RWPE2 (cell line): ENCODE results near the gene THSD7A.

ENCODE experiments used
- ATAC-seq: fragments of 200-7000 bp; cut with Tn5 transposase; 3 replicates; pipeline ENCODE4 v1.9.1; 2021; ENCODE audit warnings: low read depth
- DNase-seq: peaks from one replicate; pipeline ENCODE4 v3.0.0-alpha.2; 2020; ENCODE audit warnings: low spot score
- H3K27ac ChIP-seq: fragments of 450-650 bp; 2 replicates; pipeline ENCODE4 v1.5.1; 2017; ENCODE audit warnings: mild to moderate bottlenecking; ENCODE audit not compliant: poor library complexity, severe bottlenecking
- H3K27me3 ChIP-seq: fragments of 250-450 bp; sonication (Bioruptor Pico); 2 replicates; pipeline ENCODE4 v1.5.1; 2021; ENCODE audit warnings: mild to moderate bottlenecking, moderate library complexity; ENCODE audit not compliant: insufficient read depth, poor library complexity, severe bottlenecking
- H3K36me3 ChIP-seq: fragments of 250-450 bp; sonication (Bioruptor Pico); 2 replicates; pipeline ENCODE4 v1.5.1; 2020; ENCODE audit warnings: low read depth, mild to moderate bottlenecking, moderate library complexity
- H3K4me1 ChIP-seq: fragments of 250-450 bp; sonication (Bioruptor Pico); 2 replicates; pipeline ENCODE4 v1.5.1; 2021; ENCODE audit warnings: mild to moderate bottlenecking, moderate library complexity; ENCODE audit not compliant: insufficient read depth, poor library complexity, severe bottlenecking
- H3K4me3 ChIP-seq: fragments of 250-450 bp; sonication (Bioruptor Pico); 2 replicates; pipeline ENCODE4 v1.5.1; 2021; ENCODE audit warnings: mild to moderate bottlenecking, moderate library complexity; ENCODE audit not compliant: severe bottlenecking
- H3K9me3 ChIP-seq: fragments of 250-450 bp; sonication (Bioruptor Pico); 2 replicates; pipeline ENCODE4 v1.5.1; 2021; ENCODE audit warnings: mild to moderate bottlenecking, moderate library complexity; ENCODE audit not compliant: severe bottlenecking
- CTCF ChIP-seq: fragments of 450-650 bp; IDR thresholded peaks from one replicate; pipeline ENCODE4 v1.5.1; 2017; ENCODE audit warnings: mild to moderate bottlenecking, moderate library complexity; ENCODE audit not compliant: poor library complexity, severe bottlenecking

The THSD7A gene

GRCh38 chr7:11570205-11570604 lies 261.8 kb downstream of the THSD7A start:
- Histone ChIP-seq H3K4me3 (no peak overlapping the region), H3K9me3 (no peaks in the 10 kb centered on the region), H3K4me1 (no peaks in the 10 kb centered on the region), H3K36me3 (no peaks in the 10 kb centered on the region), H3K27ac (no peak overlapping the region), H3K27me3 (no peaks in the 10 kb centered on the region)
- no peak for DNase-seq
- no peak for ATAC-seq
- no peak for TF ChIP-seq CTCF

- no peak for TF ChIP-seq CTCF
- Histone ChIP-seq H3K9me3 (no peaks in the 10 kb centered on the region), H3K4me1 (no peaks in the 10 kb centered on the region), H3K4me3 (no peak overlapping the region), H3K27me3 (no peaks in the 10 kb centered on the region), H3K36me3 (no peaks in the 10 kb centered on the region), H3K27ac (no peak overlapping the region)
- DNase-seq = no peak
- no peak for ATAC-seq
These were observed 264.4 kb downstream of the THSD7A start for GRCh38 chr7:11567571-11567970.

GRCh38 chr7:11557627-11558026 lies 274.4 kb downstream of the THSD7A start:
- Histone ChIP-seq H3K27ac (no peak overlapping the region), H3K36me3 (no peaks in the 10 kb centered on the region), H3K9me3 (no peaks in the 10 kb centered on the region), H3K4me3 (no peak overlapping the region), H3K27me3 (no peaks in the 10 kb centered on the region), H3K4me1 (no peaks in the 10 kb centered on the region)
- TF ChIP-seq CTCF = peak; percentile 33
- DNase-seq = no peak
- ATAC-seq = peak; percentile 70; the same call in 2 of the 3 replicates

GRCh38 chr7:11552676-11553296 lies 279.2 kb downstream of the THSD7A start:
- ATAC-seq (no peak), DNase-seq (no peak)
- Histone ChIP-seq H3K27me3 (no peaks in the 10 kb centered on the region), H3K4me3 (no peak overlapping the region), H3K36me3 (no peaks in the 10 kb centered on the region), H3K27ac (no peak overlapping the region), H3K9me3 (no peaks in the 10 kb centered on the region), H3K4me1 (no peaks in the 10 kb centered on the region)
- TF ChIP-seq CTCF = no peak

- Histone ChIP-seq H3K4me3 (no peak overlapping the region), H3K9me3 (no peaks in the 10 kb centered on the region), H3K4me1 (no peaks in the 10 kb centered on the region), H3K27me3 (no peaks in the 10 kb centered on the region), H3K27ac (no peak overlapping the region), H3K36me3 (no peaks in the 10 kb centered on the region)
- DNase-seq = no peak
- ATAC-seq = no peak
- no peak for TF ChIP-seq CTCF
These were observed 280.5 kb downstream of the THSD7A start for GRCh38 chr7:11551470-11551869.
